Left lobe of liver (tissue), 2 donors: ENCODE measurements around the gene TRRAP. TPM values are rescaled to one million over a fixed set of nuclear protein-coding genes. Genes with fewer than 3 reads are reported as not detected.
A peak's percentile ranks its signal among the peaks of the same experiment; 100 is the strongest.

Source experiments
- ATAC-seq: fragments of 200-7000 bp; cut with Tn5 transposase; one replicate; pipeline ENCODE4 v1.9.1; 2020; ENCODE audit warnings: mild to moderate bottlenecking, moderate library complexity
- DNase-seq: peaks from one replicate; pipeline ENCODE4 v3.0.0-alpha.2; 2020; ENCODE audit warnings: low spot score
- total RNA-seq: library from RNA; stranded (reverse); gene quantifications from one replicate; pipeline ENCODE4 v1.2.1, GENCODE V29; 2021
- donor health status: DM: no; HTN: no; CAD: no; lungs with moderate emphysema.
- donor health status: DM: no; HTN: yes; CAD: no.

The TRRAP gene
- total RNA-seq, 1 donor from 2014 or later, result 15.8 TPM

GRCh38 chr7:99002148-99002826, 124.0 kb downstream of the TRRAP start:
- DNase-seq (peak; percentile 32), ATAC-seq (no peak)

GRCh38 chr7:99002827-99003212, 124.5 kb downstream of the TRRAP start:
- DNase-seq (peak; percentile 30), ATAC-seq (no peak)

- ATAC-seq, result no peak
- peak; percentile 15 for DNase-seq
Measured at GRCh38 chr7:99003419-99003818, 125.1 kb downstream of the TRRAP start.

GRCh38 chr7:99004216-99004615, 125.9 kb downstream of the TRRAP start:
- peak; percentile 27 for DNase-seq
- no peak for ATAC-seq

- DNase-seq (peak; percentile 36), ATAC-seq (no peak)
Measured at GRCh38 chr7:99004781-99005500, 126.6 kb downstream of the TRRAP start.

- ATAC-seq (peak; percentile 36), DNase-seq (peak; percentile 36)
Measured at GRCh38 chr7:99005776-99006175, 127.4 kb downstream of the TRRAP start.

GRCh38 chr7:99006739-99007424, 128.6 kb downstream of the TRRAP start:
- DNase-seq, result peak; percentile 22
- ATAC-seq, result no peak

GRCh38 chr7:99008181-99008631, 129.9 kb downstream of the TRRAP start:
- DNase-seq (peak; percentile 32), ATAC-seq (no peak)

- ATAC-seq (no peak), DNase-seq (peak; percentile 31)
Measured at GRCh38 chr7:99008921-99009530, 130.7 kb downstream of the TRRAP start.

- DNase-seq, result peak; percentile 32
- ATAC-seq, result no peak
Measured at GRCh38 chr7:99010281-99010680, 131.9 kb downstream of the TRRAP start.

- DNase-seq (peak; percentile 35), ATAC-seq (no peak)
Measured at GRCh38 chr7:99011341-99011705, 133.0 kb downstream of the TRRAP start.

GRCh38 chr7:99011706-99012404, 133.5 kb downstream of the TRRAP start:
- no peak for ATAC-seq
- DNase-seq, result peak; percentile 36

GRCh38 chr7:99012722-99013121, 134.4 kb downstream of the TRRAP start:
- DNase-seq (no peak), ATAC-seq (no peak)

GRCh38 chr7:99013266-99014112, 135.2 kb downstream of the TRRAP start:
- DNase-seq (peak; percentile 28), ATAC-seq (no peak)

- ATAC-seq, result no peak
- DNase-seq, result peak; percentile 41
Measured at GRCh38 chr7:99014113-99014985, 136.0 kb downstream of the TRRAP start.

- no peak for DNase-seq
Measured at GRCh38 chr7:99016196-99016595, 137.9 kb downstream of the TRRAP start.

GRCh38 chr7:99019523-99020412, 141.4 kb downstream of the TRRAP start:
- ATAC-seq (peak; percentile 94), DNase-seq (peak; percentile 50)

More at GRCh38 chr7:99016196-99016595, 137.9 kb downstream of the TRRAP start:
- ATAC-seq, result no peak

- no peak for ATAC-seq
- no peak for DNase-seq
Measured at GRCh38 chr7:99020413-99020715, 142.0 kb downstream of the TRRAP start.
